HS-27A (cell line): Measurements from ENCODE around the gene CFAP299.
"Not testable (repeated sequence)": the region's sequence is repeated elsewhere in the genome, so short reads cannot be mapped to it uniquely, and the experiment has no call there.

ENCODE experiments used
- DNase-seq: peaks from one replicate; pipeline ENCODE4 v3.0.0-alpha.2; 2012; ENCODE audit warnings: low read depth, missing footprints

CFAP299 gene

DNA sequence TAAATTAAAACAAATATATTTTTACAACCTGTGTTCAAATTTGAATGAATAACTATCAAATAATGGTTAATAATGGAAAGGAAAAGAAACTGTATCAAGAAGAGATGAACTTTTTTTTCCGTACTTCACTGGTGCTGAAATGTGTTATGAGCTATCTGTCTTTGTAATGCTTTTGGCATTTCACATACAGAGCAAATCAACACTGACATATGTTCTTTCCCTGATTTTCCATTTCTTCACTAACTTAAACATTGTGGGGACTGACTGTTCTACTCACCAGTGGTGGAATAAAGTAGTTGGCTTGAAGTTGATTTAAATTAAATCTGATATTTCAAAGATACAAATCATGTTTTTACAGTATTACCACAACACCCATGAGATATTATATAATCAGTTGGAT, 390.9 kb downstream of the CFAP299 start:
- DNase-seq = no peak

DNA sequence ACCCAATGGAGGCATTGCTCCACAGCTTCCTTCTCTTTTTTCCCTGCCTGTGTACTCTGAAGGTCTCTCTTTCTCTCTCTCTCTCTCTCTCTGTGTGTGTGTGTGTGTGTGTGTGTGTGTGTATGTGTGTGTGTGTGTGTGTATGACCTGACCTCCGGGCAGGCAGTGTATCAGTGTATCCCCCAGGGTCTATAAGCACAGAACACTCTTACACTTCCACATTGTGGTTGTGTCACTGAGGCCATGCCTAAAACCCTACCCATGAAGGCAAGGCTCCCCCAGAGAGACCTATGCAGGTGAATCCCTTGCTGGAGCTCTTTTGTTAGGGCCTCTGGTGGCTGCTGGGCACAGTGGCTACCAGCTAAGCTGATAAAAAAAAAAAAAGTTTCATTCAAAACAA, 394.6 kb downstream of the CFAP299 start:
- DNase-seq = no peak

DNA sequence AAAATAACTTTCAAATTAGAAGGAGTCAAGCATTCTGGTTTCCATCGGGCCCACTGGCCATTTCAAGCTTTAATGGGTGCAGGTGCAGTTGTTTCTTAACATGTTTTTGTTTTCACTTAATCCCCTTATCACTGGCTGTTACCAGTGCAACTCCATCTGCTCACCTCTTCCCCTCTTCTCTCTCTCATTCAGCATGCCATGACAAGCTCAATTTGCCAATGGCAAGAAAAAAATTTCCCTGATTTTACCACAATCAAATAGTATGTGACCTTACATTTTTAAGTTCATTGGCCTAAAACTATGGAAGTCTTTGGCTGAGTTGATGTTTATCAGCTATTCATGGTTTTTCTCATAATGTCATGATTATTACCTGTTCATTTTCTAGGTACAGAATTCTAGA, 395.9 kb downstream of the CFAP299 start:
- DNase-seq = no peak

DNA sequence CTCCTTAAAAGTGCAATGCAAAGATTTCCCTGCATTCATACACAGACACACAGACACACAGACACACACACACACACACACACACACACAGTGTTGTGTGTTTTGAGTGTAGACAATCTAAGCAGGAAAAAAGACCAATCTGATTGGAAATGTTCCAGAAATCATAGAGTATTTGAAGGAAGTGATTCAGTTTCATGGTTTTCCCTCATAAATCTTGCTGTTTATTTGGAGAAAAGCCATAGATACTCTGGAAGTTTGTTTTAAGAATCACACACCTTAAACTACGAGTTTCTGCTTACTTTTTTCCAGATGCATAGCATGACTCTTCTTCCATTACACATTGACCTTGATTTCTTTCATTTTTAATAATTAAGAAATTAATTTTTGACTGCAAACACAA, 396.5 kb downstream of the CFAP299 start:
- DNase-seq = peak; percentile 45

DNA sequence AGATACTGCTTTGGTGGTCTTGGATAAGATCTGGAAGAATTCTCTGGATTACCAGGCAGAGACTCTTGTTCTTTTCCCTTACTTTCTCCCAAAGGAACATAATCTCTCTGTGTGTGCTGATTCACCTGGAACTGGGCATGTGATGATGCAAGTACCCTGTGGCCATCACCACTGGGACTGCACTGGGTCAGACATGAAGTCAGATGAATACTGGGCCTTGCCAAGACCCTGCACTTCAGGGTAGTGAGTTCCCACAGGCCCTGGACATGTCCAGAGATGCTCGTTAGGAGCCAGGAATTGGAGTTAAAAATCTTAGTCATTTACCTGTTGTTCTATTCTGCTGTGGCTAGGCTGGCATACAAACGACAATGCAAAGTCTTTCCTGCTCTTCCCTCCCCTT, 404.8 kb downstream of the CFAP299 start:
- DNase-seq = no peak

DNA sequence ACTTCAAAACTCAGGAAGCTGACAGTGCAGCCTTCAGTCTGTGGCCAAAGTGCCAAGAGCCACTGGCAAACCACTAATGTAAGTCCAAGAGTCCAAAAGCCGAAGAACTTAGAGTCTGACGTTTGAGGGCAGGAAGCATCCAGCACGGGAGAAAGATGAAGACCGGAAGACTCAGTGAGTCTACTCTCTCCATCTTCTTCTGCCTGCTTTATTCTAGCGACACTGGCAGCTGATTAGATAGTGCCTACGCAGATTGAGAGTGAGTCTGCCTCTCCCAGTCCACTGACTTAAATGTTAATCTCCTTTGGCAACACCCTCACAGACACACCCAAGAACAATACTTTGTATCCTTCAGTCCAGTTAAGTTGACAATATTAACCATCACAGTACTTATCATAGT, 414.0 kb downstream of the CFAP299 start:
- not testable (repeated sequence) for DNase-seq

DNA sequence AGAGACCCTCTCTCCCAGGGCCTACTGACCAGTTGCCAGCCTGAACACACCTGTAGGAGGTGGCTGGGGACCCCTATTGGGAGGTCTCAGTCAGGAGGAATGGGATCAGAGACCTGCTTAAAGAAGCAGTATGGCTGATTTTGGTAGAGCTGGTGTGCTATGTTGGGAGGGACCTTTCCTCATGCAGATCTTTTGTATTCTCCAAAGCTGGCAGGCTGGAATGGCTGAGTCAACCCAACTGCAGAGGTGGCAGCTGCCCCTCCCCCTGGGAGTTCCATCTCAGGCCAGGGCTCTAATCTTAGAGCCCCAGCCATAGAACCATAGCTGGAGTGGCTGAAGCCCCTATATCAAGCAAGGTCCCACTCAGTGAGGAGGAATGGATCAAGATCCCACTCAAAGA, 415.7 kb downstream of the CFAP299 start:
- DNase-seq = no peak

DNA sequence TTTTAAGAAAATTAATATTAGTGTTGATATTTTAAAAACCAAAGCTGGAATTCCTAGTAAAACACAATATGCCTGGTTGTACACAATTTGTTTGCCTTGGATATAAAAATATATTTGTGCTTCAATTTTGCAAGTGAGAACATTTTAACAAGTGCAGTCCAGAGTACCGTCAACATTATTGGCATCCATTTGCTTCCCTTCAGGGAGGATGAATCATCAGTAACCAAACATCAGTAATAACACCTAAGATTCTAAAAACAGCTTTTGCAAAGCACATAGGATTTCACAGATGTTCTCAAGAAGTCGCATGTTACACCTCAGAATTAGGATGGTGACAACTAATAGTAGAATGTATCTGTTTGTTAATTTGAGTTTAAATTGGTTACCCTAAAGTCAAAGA, 432.4 kb downstream of the CFAP299 start:
- no peak for DNase-seq

DNA sequence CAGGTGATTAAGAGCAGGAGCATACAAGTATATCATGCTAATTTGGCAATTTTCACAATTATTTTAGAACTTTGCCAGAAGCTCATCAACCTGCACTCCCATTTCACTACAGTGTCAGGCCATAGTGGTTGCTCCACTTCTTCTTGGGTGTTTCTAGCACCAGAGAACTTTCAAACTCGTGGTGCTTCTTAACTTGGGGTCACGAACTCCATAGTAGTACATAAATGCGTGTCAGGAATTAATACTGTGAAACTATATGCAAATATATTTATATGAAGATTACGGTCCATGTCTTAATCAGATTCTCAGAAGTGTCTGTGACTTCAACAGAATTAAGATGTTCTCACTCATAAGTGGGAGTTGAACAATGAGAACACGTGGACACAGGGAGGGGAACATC, 440.6 kb downstream of the CFAP299 start:
- DNase-seq = no peak

DNA sequence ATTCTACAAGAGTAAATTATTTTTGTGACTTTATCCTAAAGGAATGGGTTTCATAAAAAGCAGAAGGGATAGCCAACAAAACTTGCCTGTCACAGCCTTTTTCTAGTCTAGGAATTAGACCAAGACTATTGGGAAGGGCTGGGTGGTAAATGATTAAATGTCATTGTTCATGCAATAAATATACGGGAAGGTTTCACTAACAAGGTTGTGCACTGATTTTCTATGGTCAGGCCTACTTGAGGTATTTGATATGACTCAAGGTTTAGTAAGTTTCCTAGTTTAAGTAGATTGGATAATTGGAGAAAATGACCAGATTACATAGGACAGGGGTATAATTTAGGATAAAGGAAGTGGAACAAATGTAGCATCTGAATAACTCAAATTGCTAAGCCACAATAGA, 445.9 kb downstream of the CFAP299 start:
- no peak for DNase-seq

DNA sequence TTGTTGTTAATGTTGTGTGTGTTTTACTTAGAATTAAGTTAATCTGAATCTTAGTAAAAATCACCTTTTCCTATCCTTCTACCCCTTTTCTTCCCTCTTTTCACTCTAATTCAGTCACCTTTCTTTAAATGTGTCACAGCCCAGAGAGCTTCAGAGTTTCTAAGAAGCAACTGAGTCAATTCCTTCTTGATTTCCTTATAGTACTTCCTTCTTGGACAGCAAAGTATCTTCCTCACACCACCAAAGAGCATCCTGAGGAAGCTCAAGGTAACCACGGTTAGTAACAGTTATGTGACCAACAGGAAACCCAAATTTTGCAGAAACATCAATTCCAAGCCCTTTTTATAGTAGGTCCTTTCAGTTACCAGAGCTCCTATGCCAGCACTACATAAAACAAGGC, 451.8 kb downstream of the CFAP299 start:
- no peak for DNase-seq

DNA sequence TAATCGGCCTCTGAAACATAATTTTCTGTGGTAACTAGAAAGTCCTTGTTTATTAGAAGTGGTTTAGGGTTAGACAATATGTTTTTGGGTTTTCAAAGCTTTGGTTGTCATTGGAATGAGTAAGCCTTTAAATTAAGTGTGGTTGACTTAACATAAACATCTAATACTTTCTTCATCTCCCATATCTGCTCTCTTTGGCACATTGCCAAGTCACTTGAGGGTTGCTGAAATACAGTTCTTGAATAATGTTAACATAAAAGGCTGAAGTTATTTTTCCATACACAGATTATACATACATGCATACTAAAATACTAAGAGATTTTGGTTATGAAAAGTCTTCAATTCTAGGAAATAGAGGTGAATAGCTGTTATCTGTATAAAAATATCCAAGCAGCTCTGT, 453.3 kb downstream of the CFAP299 start:
- no peak for DNase-seq

DNA sequence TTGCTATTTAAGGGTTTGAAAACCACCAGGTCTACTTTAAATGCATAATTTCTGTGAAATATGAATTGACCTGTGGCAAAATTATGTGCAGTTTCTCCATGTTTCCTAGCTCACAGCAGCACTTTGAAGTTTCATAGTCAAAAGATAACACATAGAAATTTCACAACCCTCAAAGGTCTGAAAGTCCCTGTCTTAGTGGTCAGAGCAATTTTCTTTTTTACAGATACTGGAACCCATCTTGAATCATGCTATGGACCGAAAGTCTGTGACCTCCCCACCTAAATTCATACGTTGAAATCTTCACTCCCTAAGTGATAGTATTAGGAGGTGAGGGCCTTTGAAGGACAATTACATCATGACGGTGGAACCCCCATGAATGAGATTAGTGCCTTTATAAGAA, 454.6 kb downstream of the CFAP299 start:
- DNase-seq = no peak

DNA sequence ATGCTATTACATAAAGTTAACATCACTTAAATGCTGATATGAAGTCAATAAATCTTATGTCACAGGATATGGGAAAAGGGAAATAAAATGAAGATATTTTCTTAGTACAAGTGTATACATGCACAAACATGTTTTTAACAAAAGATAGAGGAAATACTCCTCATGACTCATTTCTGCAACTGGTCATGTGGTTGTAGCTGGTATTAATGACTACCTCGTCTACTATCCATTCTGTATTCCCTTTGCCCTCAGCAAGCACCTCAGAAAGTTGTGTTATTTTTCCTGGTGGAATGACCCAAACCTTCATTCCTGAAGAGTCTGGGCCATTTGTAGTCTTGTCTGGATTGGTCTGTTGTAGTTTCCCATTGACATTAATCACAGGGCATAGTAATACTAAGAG, 458.1 kb downstream of the CFAP299 start:
- not testable (repeated sequence) for DNase-seq

DNA sequence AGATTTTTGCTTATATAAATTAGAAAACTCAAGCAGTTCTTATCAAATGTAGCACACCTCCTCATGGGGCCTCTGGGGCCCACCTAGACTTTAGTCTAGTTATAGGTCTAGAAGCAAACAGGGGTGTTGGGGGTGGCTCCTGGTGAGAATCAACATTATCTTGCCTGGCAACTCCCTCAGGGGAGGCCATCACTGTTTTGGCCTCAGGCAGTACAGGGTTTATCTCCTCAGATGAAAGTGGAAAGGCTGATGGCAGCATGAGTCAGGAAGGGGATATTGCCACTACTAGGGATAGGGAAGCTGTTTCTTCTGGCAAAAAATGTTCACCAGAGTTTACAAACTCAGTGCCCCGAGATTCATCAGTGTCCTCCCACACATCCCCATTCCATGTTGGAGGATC, 462.6 kb downstream of the CFAP299 start:
- no peak for DNase-seq

DNA sequence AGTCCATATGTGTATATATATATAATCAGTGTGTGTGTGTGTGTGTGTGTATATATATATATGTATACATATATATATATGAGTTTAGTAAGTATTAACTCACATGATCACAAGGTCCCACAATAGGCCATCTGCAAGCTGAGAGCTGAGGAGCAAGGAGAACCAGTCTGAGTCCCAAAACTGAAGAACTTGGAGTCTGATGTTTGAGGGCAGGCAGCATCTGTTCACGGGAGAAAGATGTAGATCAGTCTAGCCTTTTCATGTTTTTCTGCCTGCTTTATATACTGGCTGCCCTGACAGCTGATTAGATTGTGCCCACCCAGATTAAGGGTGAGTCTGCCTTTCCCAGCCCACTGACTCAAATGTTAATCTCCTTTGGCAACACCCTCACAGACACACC, 465.2 kb downstream of the CFAP299 start:
- not testable (repeated sequence) for DNase-seq

DNA sequence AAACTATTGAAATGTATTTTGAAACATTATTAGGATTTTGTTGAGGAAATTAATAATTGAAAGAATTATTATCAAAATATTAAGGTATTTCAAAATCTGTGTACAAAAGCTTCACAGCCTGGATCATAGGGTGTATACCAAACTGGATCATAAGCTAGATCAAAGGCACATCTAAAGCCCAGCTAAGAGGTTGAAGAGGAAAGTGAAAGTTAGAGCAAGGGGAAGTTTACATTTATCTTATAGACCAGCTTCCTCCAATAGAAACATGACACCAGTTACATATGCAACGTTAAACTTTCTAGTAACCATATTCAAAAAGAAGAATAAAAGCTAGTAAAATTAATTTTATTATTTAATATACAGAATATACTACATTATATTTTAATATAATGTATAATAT, 467.8 kb downstream of the CFAP299 start:
- DNase-seq = no peak

DNA sequence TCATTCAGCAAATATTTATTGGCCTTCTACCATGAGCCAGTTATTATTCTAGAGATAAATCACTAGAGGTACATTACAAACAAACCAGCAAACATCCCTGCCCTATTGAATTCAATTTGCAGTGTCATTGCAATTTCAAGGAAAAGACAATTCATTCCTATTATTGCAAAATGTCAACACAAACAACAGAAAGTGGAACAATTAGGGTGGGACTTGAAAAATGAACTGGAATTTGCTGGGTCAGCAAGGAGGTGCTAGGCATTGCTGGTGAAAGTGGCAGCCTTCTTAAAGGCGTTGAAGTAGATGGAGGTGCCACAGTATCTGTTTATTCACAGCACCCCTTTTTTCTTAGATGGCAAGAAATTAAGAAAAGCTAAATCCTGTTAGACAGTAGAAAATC, 470.9 kb downstream of the CFAP299 start:
- DNase-seq = no peak

DNA sequence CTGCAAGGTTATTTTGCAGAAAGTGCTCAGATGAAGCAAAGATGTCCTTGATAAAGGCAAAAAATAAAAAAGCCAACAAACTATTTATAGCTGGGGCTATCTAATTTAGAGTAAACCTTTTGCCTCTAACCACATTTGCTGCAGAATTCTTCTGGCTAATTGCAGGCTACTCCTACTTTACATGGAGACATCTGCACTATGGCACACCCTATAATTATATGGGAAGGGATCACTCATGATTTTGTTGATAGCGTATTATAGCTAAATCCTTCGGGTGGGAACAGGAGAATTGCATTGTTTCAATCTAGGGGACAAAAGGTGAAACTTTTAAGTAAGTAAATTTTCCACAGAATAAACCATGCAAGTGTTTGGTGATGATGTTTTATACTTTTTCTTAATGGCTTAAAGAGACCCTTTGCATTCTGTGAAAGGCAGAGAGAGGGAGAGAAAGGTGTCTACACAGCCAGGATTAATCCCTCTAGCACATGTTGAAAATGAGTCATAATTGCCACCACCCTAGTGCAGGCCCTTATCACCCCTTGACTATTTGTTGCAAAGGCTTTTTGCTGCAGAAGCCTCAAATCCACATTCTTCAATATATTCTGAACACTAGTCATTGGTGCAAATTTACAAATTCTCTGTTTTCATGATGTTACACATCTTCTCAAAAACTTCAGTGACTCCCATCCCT, 473.7 kb downstream of the CFAP299 start:
- no peak for DNase-seq

DNA sequence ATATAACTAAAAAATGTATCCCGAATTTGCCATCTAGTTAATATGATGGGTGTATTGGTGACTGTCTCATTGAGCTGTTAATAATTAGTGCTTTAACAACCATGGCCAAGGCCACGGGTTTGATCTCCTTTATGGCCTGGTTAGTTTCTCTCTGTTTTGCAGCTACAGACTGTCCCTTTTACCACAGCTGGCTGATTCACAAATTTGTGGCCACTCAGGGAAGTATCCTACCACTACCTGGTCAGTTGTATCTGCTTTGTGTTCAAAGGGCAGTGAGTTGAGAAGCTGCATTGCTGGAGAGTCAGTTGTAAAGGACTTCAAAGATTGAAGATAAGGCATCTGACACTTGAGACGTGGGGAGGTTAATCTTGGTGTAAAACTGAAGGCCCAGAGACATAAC, 475.9 kb downstream of the CFAP299 start:
- DNase-seq = no peak

DNA sequence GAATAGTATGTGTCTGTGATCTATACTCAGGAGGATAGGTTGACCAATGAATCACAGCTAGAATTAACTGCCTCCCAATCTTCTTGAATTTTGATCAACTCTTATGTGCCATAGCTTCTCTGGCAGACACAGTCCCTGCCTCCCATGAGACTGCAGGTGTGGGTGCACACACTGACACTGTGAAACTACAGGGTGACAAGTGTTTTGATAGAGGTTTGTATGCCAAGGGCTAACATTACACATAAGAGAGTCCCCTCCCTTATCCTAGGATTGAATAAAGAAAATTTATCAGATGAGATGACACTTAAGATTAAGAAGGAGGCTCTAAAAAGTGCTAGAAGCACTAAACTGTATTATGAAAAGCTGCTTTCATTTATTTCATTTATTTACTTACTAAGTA, 476.6 kb downstream of the CFAP299 start:
- no peak for DNase-seq

DNA sequence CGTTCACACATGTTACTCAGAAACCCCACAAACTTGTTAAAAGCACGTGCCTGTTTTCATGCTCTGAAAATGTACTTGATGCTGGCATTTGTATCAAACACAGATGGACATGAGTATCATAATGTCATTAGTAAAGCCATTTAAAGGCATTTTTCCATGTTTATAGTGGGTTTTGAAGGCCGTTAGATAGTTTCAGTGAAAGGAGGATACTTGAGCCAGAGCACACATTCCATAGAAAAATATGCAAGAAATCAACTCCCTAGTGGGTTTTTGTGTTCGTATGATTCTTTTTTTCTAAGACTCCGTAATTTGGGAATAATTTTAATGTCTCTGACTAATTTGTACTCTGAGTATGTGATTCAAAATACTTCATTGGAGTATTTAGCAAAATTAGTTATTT, 478.7 kb downstream of the CFAP299 start:
- no peak for DNase-seq

DNA sequence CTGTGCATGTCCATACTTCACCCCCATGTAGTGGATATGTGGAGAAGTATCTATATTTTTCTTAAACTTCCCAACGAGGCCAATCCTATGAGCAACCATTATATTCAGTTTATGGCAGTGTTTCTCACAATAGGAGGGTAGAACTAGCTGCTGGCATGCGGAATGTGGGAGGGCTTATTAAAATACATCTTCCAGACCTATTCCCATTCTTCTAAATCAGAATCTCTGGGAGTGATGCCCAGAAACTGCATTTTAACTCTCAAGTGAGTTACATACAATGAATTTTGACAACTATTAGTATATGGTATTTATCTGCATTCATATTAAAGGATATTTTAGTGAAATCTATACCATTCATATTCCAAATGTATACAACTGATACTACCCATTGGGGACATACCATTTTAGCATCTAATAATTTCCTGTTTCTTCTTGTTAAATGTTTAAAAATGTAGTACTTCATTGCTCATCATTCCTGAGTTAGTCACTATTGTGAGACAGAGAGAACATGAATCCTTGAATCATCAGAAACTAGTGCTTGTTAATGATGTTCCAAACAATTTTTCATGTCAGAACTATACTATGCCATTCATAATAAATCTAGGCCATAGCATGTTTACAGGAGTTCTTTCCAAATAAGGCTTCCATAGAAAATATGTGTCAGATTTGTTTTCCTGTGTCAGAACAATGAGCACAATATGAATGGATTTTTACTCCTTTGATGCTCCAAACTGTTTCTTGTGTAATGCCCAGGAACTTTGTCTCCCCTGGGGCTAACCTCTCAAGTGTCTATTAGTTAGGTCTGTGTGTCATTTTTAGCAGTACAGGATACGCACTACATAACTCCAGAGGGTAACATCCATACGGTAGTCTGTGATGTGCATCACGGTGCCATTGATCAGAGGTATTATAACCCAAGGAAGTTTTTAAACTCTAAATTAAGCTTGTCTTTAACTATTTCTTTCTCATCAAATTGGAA, 496.1 kb downstream of the CFAP299 start:
- no peak for DNase-seq
